Measurements from ENCODE around the gene RPRD1B. TPM values are rescaled to one million over a fixed set of nuclear protein-coding genes. Genes with fewer than 3 reads are reported as not detected.

The RPRD1B gene
- total and polyA plus RNA-seq, 2 of the 13 experiments (the other 11 are each of a cell fraction or from before 2014, with no cell fraction given) = 31.1 to 41.5 TPM

- TF ChIP-seq ZNF318 (CRISPR knock-in tag; IDR thresholded peaks at IDR 0.05) (peak; percentile 79), ZNF20 (CRISPR knock-in tag; IDR thresholded peaks at IDR 0.05) (peak; percentile 87; the same call in 1 of the 2 replicates), HOXD1 (CRISPR knock-in tag; IDR thresholded peaks at IDR 0.05) (peak; percentile 81), ZNF724P (CRISPR knock-in tag; IDR thresholded peaks at IDR 0.05; ENCODE audit: borderline replicate concordance) (peak; percentile 62; the same call in 1 of the 2 replicates), EED (CRISPR knock-in tag; IDR thresholded peaks at IDR 0.05) (no peak; the same call in 1 of the 2 replicates), TCF7 (IDR thresholded peaks at IDR 0.05; ENCODE audit: low read depth) (no peak), SKI (IDR thresholded peaks at IDR 0.05; ENCODE audit: partially characterized antibody) (peak; percentile 58), JUN (CRISPR knock-in tag; IDR thresholded peaks at IDR 0.05) (peak; percentile 64), ZNF567 (CRISPR knock-in tag; IDR thresholded peaks at IDR 0.05; ENCODE audit: borderline replicate concordance) (peak; percentile 71), SIN3B (IDR thresholded peaks at IDR 0.05; ENCODE audit: low read length) (peak; percentile 93), ZMYM2 (CRISPR knock-in tag; IDR thresholded peaks at IDR 0.05) (peak; percentile 55; the same call in 1 of the 2 replicates), ZBTB39 (CRISPR knock-in tag; IDR thresholded peaks at IDR 0.05) (peak; percentile 89), MLXIP (CRISPR knock-in tag; IDR thresholded peaks at IDR 0.05; ENCODE audit: borderline replicate concordance) (peak; percentile 34; the same call in 1 of the 2 replicates), TOPORS (CRISPR knock-in tag; IDR thresholded peaks at IDR 0.05) (peak; percentile 91; the same call in 1 of the 2 replicates), ZNF350 (CRISPR knock-in tag; IDR thresholded peaks at IDR 0.05; ENCODE audit: borderline replicate concordance, low read depth) (peak; percentile 88; the same call in 1 of the 2 replicates), NCOR1 (IDR thresholded peaks at IDR 0.05; ENCODE audit: borderline replicate concordance, low read length) (peak; percentile 79; the same call in 1 of the 2 replicates)
Measured at GRCh38 chr20:38033330-38034107, at the start of gene RPRD1B, which contains the start of gene TTI1 (continued).
